ENCODE data around the gene PLXNA4.

GRCh38 chr7:132337450-132338080 is 238.7 kb downstream of the PLXNA4 start:
- no peak for TF ChIP-seq CTCF (IDR thresholded peaks at IDR 0.05; ENCODE audit: low read depth, low read length)
- TF ChIP-seq POLR2A (IDR thresholded peaks at IDR 0.05; ENCODE audit: extremely low read depth, insufficient read length) = no peak
